Fibroblast of villous mesenchyme (primary cell): ENCODE results near the gene SPON1. TPM values are rescaled to one million over a fixed set of nuclear protein-coding genes. Genes with fewer than 3 reads are reported as not detected.

ENCODE experiments used
- DNase-seq: peaks from one replicate; pipeline ENCODE4 v3.0.0-alpha.2; 2010; ENCODE audit warnings: low read depth
- H3K4me3 ChIP-seq: 2 replicates; pipeline ENCODE4 v1.5.1; 2011; ENCODE audit warnings: low read depth, mild to moderate bottlenecking, low read length
- total RNA-seq: library from RNA; depleted of rRNA; stranded (reverse); fragments of >200 nt; gene quantifications from 2 replicates; pipeline ENCODE4 v1.2.3, GENCODE V29; 2012
- TF ChIP-seq, protein P1 (sequence below): IDR thresholded peaks from 2 replicates; pipeline ENCODE4 v1.5.1; 2012; ENCODE audit warnings: low read depth, mild to moderate bottlenecking, low read length; ENCODE audit not compliant: insufficient read depth

The SPON1 gene
- total RNA-seq, 1 donor: 0.43 TPM

DNA sequence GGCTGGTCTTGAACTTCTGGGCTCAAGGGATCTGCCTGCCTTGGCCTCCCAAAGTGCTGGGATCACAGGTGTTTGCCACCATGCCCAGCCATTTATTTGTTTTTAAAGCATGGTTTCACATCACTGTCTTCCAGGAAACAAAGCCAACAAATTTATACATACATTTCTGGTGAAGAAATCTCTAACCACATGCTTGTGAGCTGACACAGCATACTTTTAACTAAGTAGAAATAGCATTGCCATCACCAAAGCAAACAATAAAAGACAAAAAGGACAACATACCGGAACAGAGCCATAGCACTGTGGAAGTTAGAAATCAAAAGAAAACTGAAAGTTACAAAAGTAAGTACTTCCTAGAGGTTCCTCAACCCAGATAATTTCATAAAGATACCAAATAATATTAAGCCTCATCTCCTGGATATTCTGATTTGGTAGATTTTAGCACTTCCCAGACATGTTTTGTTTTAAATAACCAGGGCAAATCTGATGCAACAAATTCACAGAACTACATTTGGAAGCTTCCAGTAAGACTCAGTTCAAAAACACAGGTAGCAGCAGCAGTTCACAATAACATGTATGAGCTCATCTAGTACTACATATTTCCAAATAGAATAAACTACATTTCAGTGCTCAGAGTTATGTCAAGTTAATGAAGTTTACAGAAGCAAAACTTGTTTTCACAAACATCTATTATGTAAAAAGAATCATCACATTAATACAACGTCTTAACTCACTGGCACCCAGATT is 325.8 kb downstream of the SPON1 start:
- H3K4me3 ChIP-seq: no peak overlapping the region
- peak; percentile 84 for DNase-seq
- TF ChIP-seq, protein P1, sequence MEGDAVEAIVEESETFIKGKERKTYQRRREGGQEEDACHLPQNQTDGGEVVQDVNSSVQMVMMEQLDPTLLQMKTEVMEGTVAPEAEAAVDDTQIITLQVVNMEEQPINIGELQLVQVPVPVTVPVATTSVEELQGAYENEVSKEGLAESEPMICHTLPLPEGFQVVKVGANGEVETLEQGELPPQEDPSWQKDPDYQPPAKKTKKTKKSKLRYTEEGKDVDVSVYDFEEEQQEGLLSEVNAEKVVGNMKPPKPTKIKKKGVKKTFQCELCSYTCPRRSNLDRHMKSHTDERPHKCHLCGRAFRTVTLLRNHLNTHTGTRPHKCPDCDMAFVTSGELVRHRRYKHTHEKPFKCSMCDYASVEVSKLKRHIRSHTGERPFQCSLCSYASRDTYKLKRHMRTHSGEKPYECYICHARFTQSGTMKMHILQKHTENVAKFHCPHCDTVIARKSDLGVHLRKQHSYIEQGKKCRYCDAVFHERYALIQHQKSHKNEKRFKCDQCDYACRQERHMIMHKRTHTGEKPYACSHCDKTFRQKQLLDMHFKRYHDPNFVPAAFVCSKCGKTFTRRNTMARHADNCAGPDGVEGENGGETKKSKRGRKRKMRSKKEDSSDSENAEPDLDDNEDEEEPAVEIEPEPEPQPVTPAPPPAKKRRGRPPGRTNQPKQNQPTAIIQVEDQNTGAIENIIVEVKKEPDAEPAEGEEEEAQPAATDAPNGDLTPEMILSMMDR: no peak

DNA sequence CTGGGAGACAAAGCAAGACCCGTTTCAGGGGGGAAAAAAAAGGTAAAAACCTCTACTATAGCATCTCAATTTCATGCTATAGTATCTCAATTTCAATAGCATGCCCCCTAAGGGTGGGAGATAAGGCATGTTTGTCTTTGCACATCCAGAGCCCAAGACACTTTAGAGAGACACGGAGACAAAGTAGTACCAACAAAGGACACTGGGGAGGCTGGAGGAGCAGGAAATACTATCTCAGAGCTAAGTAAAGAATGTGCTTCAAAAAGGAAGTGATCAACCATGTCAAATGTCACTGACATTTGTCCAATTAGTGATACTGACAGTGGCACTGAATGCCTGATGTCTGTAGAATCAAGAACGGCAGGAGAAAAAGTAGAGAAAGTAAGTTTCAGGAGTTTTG is 327.9 kb downstream of the SPON1 start:
- H3K4me3 ChIP-seq: no peak overlapping the region
- no peak for DNase-seq
- TF ChIP-seq, protein P1: no peak

DNA sequence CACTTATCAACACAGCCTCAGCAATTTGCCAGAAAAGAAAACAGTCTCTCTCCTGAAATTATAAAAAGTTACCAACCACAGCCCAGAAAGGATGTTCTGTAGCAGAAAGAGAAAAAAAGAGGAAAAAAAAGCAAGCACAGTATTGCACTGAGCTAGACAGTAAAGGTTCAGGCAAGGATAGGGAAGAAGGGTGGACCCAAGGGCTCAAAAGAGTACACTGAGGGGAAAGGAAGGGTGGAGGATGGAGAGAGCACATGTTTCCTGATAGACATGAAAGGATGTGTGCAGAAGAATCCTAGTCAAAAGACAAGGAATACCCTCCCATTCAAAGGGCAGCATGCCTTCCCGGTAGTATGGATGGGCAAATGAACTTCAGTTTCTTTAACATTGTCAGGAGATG is 337.4 kb downstream of the SPON1 start:
- H3K4me3 ChIP-seq: no peak overlapping the region
- no peak for DNase-seq
- TF ChIP-seq, protein P1: no peak

DNA sequence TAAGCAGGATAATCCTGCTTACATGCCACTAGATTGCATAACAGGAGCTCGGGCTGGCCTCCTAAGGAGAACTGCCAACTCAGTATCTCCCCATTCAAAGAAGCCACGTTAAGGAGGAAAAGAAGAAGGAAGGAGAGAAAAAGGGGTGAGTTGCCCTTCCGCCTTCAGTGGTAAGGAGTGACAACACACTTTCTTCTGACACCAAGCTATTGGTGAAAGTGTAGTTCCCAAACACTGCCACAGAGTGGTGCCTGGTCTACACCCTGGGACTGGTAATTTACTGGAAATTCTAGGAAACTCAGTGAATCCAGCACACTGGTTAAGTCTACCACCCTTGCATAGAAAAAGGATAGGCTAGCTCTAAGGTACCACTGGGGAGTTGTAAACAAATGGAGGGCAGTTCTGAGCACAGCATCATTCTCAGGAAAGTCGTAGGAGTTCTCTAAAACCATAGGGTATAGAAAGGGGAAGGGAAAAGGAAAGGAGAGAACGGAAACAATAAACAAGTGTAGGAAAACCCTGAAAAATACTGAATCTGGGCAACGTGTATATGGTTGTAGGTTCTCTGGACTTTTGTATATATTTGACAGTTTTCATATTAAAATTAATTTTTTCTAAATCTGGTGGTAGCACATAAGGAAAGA is 338.3 kb downstream of the SPON1 start:
- peak; percentile 80 for DNase-seq
- H3K4me3 ChIP-seq: no peak overlapping the region
- TF ChIP-seq, protein P1: peak; percentile 90

DNA sequence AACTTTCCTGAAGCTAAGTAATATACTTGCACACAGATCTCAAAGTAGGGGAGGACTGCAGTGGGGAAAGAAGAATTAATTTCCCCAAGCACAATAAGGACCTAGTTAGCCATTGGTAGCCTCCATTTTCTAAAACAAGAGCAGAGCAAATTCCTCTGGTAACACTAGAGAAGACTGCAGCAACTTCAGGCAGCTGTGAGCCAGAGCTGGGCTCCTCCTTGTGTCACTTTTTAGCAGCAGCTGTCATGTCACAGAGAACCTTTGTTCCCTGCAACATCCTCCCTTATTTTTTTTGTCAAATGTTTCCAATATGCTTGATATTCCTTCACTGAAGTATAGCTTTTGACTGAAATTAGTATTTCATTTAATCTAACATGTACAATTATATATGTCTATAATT is 342.1 kb downstream of the SPON1 start:
- H3K4me3 ChIP-seq: no peak overlapping the region
- DNase-seq: no peak
- TF ChIP-seq, protein P1: no peak

DNA sequence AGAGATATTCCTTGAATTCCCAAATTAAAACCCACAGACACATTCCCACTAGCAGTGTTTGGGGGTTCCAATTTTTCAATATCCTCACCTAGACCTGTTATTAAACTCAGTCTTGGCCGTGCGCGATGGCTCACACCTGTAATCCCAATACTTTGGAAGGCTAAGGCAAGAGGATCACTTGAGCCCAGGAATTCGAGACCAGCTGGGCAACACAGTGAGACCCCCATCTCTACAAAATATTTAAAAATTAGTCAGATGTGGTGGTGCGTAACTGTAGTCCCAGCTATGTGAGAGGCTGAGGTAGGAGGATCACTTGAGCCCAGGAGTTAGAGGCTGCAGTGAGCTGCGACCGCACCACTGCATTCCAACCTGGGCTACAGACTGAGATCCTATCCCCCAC is 343.1 kb downstream of the SPON1 start:
- DNase-seq: no peak
- H3K4me3 ChIP-seq: no peak overlapping the region
- TF ChIP-seq, protein P1: no peak
